NCI-H2227 (cell line): Measurements from ENCODE around the gene NDUFV3.
"Not testable (repeated sequence)": the region's sequence is repeated elsewhere in the genome, so short reads cannot be mapped to it uniquely, and the experiment has no call there.

Source experiments
- DNase-seq: peaks from one replicate; lab custom pipeline; 2025; ENCODE audit not compliant: unreplicated experiment; lab: John Stamatoyannopoulos, UW

The NDUFV3 gene

GRCh38 chr21:42892931-42893755 is at the start of gene NDUFV3:
TSS of gene NDUFV3 (plus strand) at chr21:42893309. CDS start at chr21:42893334, 25 bp downstream.
- peak; percentile 100 for DNase-seq

GRCh38 chr21:42844411-42845113 is 48.5 kb upstream of the NDUFV3 start:
- DNase-seq: no peak

DNA sequence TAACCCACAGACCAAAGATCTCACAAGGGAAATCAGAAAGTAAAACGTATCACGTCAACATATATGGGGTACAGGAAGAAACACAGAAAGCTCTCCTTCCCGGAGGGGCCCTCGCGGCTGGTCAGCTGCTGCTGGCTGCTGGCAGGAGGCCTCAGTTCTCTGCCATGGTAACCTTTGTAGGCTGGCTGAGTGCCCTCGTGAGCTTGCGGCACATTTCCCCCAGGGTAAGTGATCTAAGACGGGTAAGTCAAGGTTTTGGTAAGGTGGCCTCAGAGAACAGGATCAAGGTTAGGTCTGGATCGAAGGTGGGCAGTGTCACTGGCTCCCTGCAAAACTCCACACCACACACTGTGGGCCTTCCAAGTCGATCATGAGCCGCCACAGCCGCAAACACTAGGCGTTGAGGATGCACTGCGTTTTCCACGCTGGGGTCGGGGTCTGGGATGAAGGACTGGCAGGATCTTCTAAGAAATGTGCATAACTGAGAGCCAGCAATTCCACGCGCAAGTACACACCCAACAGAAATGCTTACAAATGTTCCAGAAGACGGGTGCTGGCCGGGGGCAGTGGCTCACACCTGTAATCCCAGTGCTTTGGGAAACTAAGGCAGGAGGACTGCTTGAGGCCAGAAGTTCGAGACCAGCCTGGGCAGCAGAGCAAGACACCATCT is 47.7 kb upstream of the NDUFV3 start:
- DNase-seq: no peak

DNA sequence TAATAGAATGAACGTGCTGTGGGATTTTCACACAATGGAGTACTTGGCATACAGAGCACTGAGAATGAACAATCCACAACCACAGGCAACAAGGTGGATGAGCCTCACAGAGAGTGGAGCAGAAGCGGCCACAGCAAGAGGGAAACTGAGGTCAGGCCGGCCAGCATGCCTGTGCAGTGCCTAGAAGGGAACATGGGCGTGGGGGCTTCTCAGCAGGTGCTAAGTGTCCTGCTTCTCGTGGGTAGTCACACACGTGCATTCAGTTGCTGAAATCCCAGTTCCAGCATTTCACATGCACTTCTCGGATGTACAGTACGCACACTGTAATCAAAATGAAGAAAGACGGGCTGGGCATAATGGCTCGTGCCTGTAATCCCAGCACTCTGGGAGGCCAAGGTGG is 46.9 kb upstream of the NDUFV3 start:
- no peak for DNase-seq

GRCh38 chr21:42847051-42847707 is 45.9 kb upstream of the NDUFV3 start:
- DNase-seq: no peak

GRCh38 chr21:42847726-42848125 is 45.4 kb upstream of the NDUFV3 start:
- no peak for DNase-seq

GRCh38 chr21:42848144-42848931 is 44.8 kb upstream of the NDUFV3 start:
- DNase-seq: not testable (repeated sequence)

DNA sequence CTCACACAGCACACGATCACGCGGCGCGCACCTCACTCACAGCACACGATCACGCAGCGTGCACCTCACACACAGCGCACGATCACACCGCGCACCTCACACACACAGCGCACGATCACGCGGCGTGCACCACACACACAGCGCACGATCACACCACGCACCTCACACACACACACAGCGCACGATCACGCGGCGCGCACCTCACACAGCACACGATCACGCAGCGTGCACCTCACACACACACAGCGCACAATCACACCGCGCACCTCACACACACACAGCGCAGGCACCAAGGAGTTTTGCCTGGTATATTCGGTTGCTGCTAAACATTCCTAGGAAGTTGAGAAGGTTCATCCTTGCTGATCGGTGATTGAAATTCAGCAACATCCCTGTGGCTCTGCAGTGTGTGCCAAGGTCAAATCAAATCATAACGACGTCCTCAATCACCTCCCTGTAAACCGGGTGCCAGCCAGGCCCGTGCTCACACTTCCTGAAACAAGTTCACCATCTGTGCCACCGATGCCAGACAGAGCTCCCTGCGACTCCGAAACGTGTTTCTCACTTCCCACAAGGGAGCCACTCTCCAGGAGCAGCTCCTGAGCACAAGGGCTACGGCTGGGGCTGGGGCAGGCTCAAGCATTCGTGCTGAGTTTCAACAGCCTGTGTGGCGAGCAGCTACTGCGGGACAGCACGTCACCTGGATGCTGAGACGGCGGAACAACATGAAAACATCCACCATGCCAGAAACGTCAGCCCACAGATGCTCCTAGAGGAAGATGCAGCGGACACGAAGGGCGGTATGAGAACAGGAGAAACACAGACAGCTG is 44.0 kb upstream of the NDUFV3 start:
- DNase-seq: no peak

GRCh38 chr21:42849759-42850412 is 43.2 kb upstream of the NDUFV3 start:
- DNase-seq: no peak

GRCh38 chr21:42850463-42850862 is 42.6 kb upstream of the NDUFV3 start:
- no peak for DNase-seq

GRCh38 chr21:42850866-42851391 is 42.2 kb upstream of the NDUFV3 start:
- DNase-seq: no peak

GRCh38 chr21:42851812-42852665 is 41.1 kb upstream of the NDUFV3 start:
- no peak for DNase-seq

GRCh38 chr21:42852925-42853570 is 40.1 kb upstream of the NDUFV3 start:
- no peak for DNase-seq

DNA sequence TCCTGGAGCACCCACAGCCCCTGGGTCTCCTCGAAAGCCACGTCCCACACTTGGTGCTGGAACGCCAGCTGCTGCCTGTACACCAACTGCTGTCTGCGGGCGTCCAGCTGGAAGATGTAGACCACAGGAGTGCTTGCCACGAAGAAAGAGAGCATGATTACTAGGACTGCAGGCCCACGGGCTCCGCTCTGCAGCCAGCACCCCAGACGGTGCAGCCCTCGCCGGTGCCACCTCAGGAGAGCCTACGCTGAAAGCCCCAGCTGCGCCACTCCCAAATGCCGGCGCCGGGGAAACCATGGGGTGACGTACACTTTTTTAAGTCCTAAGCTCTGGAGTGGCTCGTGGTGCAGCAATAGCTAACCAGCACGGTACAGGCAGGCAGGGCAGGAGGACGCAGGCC is 39.5 kb upstream of the NDUFV3 start:
- no peak for DNase-seq

DNA sequence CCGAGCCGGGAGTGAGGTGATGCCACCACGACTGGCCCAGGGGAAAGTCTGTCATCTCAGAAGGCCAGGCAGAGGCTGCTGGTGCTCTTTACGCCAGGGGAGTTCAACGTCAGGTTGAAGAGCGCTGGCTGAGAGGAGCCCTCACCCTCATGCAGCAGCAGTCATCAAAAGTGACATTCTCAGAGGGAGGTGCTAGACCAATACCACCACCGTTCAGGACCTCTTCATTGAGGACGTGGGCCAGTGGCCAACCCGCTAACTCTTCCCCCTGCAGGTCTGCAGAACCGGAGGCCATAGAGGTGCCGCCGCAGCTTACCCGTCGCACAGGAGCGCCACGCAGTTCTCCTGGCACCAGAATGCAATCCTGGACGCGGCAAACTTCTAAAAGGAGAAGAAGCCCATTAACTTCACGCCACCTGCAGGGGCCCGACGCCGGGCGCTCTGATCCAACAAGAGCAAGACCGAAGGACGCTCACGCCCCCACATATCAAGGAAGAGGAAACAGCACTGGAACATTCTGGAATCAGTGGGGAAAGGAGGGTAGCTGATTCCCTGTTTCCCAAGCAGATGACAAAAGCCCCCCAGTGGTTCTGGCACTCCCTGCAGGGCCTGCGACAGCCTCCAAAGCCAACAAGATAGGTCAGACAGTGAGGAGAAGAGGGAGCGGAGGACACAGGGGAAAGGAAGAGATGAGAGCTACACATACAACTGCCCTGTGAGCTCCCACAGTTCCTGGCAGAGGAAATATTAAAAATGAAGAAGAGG is 38.7 kb upstream of the NDUFV3 start:
- DNase-seq: no peak

DNA sequence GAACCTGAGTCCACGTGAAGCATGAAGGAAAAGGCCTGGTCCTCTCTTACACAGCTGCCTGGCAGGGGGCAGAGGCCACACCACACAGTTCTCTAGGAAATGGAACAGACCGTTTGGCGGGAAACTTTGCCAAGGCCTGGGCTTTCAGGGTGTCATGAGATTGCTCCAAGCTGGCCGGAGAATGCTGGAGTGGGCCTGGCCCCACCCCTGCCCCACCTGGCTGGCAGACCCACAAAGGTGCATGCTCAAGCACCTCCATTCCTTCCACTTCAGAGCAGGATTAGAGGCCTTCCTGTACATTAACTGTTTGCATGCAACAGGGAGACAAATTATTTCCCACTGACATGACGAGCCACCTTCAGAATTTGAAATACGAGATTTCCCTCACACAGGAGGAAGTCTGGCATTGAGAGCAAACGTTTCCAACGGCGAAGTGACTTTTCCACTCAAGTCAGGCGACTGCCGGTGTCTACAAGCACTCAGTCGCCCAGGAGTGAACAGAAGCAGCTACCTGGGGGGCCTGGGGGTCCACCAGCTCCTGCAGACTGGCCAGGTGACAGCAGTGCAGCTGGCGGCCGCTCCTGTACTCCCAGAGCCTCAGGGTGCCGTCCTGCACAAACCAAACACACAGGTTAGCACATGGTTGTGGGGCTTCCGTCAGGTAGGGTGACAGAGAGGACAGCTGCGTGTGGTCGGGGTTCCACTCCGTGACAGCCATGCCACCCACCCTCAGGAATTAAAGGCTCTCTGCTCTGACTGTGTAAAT is 37.8 kb upstream of the NDUFV3 start:
- DNase-seq: no peak
